GM23338 (cell line): ENCODE results near the gene NSF. TPM values are rescaled to one million over a fixed set of nuclear protein-coding genes. Genes with fewer than 3 reads are reported as not detected.

Experiments used
- polyA plus RNA-seq: library from polyadenylated mRNA; unstranded; fragments of >200 nt; fragmentation: Nextera tagmentation; extraction: Ambion mirVana; gene quantifications from 2 replicates; pipeline ENCODE4 v1.2.1, GENCODE V29; 2016
- total RNA-seq: library from RNA; depleted of rRNA; stranded (reverse); fragments of >200 nt; shearing (Covaris generic); gene quantifications from 2 replicates; pipeline ENCODE4 v1.2.3, GENCODE V29; 2014; rRNA removed
- TF ChIP-seq, protein P1 (sequence below): fragments of 250-450 bp; sonication (Bioruptor Pico); IDR thresholded peaks from 2 replicates; pipeline ENCODE4 v1.5.0; 2020; ENCODE audit warnings: mild to moderate bottlenecking, moderate library complexity

The NSF gene
- total and polyA plus RNA-seq, 2 experiments from 2014 or later, result 12.5 to 26.5 TPM

GRCh38 chr17:46805771-46806170, 215.3 kb downstream of the NSF start (continued):
- TF ChIP-seq, protein P1, sequence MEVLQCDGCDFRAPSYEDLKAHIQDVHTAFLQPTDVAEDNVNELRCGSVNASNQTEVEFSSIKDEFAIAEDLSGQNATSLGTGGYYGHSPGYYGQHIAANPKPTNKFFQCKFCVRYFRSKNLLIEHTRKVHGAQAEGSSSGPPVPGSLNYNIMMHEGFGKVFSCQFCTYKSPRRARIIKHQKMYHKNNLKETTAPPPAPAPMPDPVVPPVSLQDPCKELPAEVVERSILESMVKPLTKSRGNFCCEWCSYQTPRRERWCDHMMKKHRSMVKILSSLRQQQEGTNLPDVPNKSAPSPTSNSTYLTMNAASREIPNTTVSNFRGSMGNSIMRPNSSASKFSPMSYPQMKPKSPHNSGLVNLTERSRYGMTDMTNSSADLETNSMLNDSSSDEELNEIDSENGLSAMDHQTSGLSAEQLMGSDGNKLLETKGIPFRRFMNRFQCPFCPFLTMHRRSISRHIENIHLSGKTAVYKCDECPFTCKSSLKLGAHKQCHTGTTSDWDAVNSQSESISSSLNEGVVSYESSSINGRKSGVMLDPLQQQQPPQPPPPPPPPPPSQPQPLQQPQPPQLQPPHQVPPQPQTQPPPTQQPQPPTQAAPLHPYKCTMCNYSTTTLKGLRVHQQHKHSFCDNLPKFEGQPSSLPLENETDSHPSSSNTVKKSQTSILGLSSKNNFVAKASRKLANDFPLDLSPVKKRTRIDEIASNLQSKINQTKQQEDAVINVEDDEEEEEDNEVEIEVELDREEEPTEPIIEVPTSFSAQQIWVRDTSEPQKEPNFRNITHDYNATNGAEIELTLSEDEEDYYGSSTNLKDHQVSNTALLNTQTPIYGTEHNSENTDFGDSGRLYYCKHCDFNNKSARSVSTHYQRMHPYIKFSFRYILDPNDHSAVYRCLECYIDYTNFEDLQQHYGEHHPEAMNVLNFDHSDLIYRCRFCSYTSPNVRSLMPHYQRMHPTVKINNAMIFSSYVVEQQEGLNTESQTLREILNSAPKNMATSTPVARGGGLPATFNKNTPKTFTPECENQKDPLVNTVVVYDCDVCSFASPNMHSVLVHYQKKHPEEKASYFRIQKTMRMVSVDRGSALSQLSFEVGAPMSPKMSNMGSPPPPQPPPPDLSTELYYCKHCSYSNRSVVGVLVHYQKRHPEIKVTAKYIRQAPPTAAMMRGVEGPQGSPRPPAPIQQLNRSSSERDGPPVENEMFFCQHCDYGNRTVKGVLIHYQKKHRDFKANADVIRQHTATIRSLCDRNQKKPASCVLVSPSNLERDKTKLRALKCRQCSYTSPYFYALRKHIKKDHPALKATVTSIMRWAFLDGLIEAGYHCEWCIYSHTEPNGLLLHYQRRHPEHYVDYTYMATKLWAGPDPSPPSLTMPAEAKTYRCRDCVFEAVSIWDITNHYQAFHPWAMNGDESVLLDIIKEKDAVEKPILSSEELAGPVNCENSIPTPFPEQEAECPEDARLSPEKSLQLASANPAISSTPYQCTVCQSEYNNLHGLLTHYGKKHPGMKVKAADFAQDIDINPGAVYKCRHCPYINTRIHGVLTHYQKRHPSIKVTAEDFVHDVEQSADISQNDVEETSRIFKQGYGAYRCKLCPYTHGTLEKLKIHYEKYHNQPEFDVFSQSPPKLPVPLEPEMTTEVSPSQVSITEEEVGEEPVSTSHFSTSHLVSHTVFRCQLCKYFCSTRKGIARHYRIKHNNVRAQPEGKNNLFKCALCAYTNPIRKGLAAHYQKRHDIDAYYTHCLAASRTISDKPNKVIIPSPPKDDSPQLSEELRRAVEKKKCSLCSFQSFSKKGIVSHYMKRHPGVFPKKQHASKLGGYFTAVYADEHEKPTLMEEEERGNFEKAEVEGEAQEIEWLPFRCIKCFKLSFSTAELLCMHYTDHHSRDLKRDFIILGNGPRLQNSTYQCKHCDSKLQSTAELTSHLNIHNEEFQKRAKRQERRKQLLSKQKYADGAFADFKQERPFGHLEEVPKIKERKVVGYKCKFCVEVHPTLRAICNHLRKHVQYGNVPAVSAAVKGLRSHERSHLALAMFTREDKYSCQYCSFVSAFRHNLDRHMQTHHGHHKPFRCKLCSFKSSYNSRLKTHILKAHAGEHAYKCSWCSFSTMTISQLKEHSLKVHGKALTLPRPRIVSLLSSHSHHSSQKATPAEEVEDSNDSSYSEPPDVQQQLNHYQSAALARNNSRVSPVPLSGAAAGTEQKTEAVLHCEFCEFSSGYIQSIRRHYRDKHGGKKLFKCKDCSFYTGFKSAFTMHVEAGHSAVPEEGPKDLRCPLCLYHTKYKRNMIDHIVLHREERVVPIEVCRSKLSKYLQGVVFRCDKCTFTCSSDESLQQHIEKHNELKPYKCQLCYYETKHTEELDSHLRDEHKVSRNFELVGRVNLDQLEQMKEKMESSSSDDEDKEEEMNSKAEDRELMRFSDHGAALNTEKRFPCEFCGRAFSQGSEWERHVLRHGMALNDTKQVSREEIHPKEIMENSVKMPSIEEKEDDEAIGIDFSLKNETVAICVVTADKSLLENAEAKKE (CRISPR knock-in tag), result no peak

Other genes starting within 250 kb of the NSF start
- 11.7 and 18.8 TPM in 2 replicates for gene ARL17B, start 228.9 kb upstream of the NSF start, total RNA-seq
- 31.8 and 39.3 TPM in 2 replicates for gene ARL17B, start 228.9 kb upstream of the NSF start, polyA plus RNA-seq
- 12.2 and 14.6 TPM in 2 replicates for gene LRRC37A2, start 78.2 kb upstream of the NSF start, total RNA-seq
- 14.5 and 16.1 TPM in 2 replicates for gene LRRC37A2, start 78.2 kb upstream of the NSF start, polyA plus RNA-seq
- 24.4 and 47.1 TPM in 2 replicates for gene ARL17A, start 11.0 kb upstream of the NSF start, total RNA-seq
- 21.0 and 23.6 TPM in 2 replicates for gene ARL17A, start 11.0 kb upstream of the NSF start, polyA plus RNA-seq
- gene WNT3, start 228.0 kb downstream of the NSF start, total RNA-seq, result 2.7 and 3.6 TPM in 2 replicates
- gene WNT3, start 228.0 kb downstream of the NSF start, polyA plus RNA-seq, result 2.8 and 3.4 TPM in 2 replicates